Neural cell (in vitro differentiated cells): Measurements from ENCODE around the gene OR1F1. TPM values are rescaled to one million over a fixed set of nuclear protein-coding genes. Genes with fewer than 3 reads are reported as not detected.

Experiments used
- H2AFZ ChIP-seq: fragments of 200-600, 300-800 bp; sonication (generic), shearing (Covaris generic); 2 replicates; pipeline ENCODE4 v1.6.0; 2014; ENCODE audit warnings: low read depth, mild to moderate bottlenecking, antibody characterized with exemption, low read length, moderate library complexity
- H3F3A ChIP-seq: fragments of 200-600 bp; shearing (Covaris generic); 2 replicates; pipeline ENCODE4 v1.6.1; 2016; ENCODE audit warnings: mild to moderate bottlenecking, moderate library complexity, mixed read lengths, antibody characterized with exemption, low read length; ENCODE audit not compliant: insufficient read depth, poor library complexity, severe bottlenecking
- H3K27ac ChIP-seq: fragments of 200-600, 300-800 bp; sonication (generic), shearing (Covaris generic); 2 replicates; pipeline ENCODE4 v1.5.1; 2014; ENCODE audit warnings: mild to moderate bottlenecking, low read length, moderate library complexity
- H3K27me3 ChIP-seq: fragments of 300-800, 200-600 bp; sonication (generic), shearing (Covaris generic); 2 replicates; pipeline ENCODE4 v1.6.0; 2014; ENCODE audit warnings: mild to moderate bottlenecking, low read depth, low read length, moderate library complexity; ENCODE audit not compliant: insufficient read depth
- H3K36me3 ChIP-seq: fragments of 300-800, 200-600 bp; sonication (generic), shearing (Covaris generic); 2 replicates; pipeline ENCODE4 v1.5.1; 2014; ENCODE audit warnings: mild to moderate bottlenecking, antibody characterized with exemption, low read length, moderate library complexity; ENCODE audit not compliant: insufficient read depth
- H3K4me2 ChIP-seq: fragments of 300-800, 200-600 bp; sonication (generic), shearing (Covaris generic); 2 replicates; pipeline ENCODE4 v1.6.0; 2014; ENCODE audit warnings: mild to moderate bottlenecking, low read length
- H3K4me3 ChIP-seq: fragments of 300-800, 200-600 bp; sonication (generic), shearing (Covaris generic); 2 replicates; pipeline ENCODE4 v1.5.1; 2014; ENCODE audit warnings: mild to moderate bottlenecking, low read length, moderate library complexity
- H3K79me2 ChIP-seq: fragments of 200-600 bp; shearing (Covaris generic); replicated peaks from 2 replicates; pipeline ENCODE4 v1.6.0; 2014; ENCODE audit warnings: mild to moderate bottlenecking, low read length, moderate library complexity; ENCODE audit not compliant: insufficient read depth
- H3K9ac ChIP-seq: fragments of 300-800, 200-600 bp; sonication (generic), shearing (Covaris generic); 2 replicates; pipeline ENCODE4 v1.6.1; 2016; ENCODE audit warnings: mild to moderate bottlenecking, low read length, mixed read lengths
- H3K9me2 ChIP-seq: fragments of 200-600 bp; shearing (Covaris generic); 2 replicates; pipeline ENCODE4 v1.6.1; 2016; ENCODE audit warnings: mild to moderate bottlenecking, low read length, mixed read lengths; ENCODE audit not compliant: insufficient read depth
- H3K9me3 ChIP-seq: fragments of 200-600, 300-800 bp; sonication (generic), shearing (Covaris generic); 2 replicates; pipeline ENCODE4 v1.6.1; 2016; ENCODE audit warnings: mild to moderate bottlenecking, mixed run types, low read length, moderate library complexity, mixed read lengths
- H4K20me1 ChIP-seq: fragments of 200-600 bp; shearing (Covaris generic); 2 replicates; pipeline ENCODE4 v1.6.1; 2016; ENCODE audit warnings: mild to moderate bottlenecking, mixed run types; ENCODE audit not compliant: insufficient read depth
- EP300 ChIP-seq: fragments of 450-650 bp; conservative IDR thresholded peaks from 2 replicates; pipeline ENCODE4 v1.6.1; 2014; ENCODE audit warnings: antibody characterized with exemption, mild to moderate bottlenecking, moderate library complexity; ENCODE audit not compliant: poor library complexity, severe bottlenecking
- EZH2 ChIP-seq: fragments of 200-600, 300-800 bp; shearing (Covaris generic), sonication (generic); IDR thresholded peaks from 2 replicates; pipeline ENCODE4 v1.6.1; 2014; ENCODE audit warnings: antibody characterized with exemption, low read length, borderline replicate concordance, mild to moderate bottlenecking; ENCODE audit not compliant: insufficient read depth, poor library complexity, severe bottlenecking
- MXI1 ChIP-seq: fragments of 450-650 bp; conservative IDR thresholded peaks from 2 replicates; pipeline ENCODE4 v1.6.1; 2014; ENCODE audit warnings: antibody characterized with exemption, mild to moderate bottlenecking; ENCODE audit not compliant: poor library complexity, severe bottlenecking
- POLR2AphosphoS5 ChIP-seq: IDR thresholded peaks from 2 replicates; pipeline ENCODE4 v1.6.1; 2012
- RAD21 ChIP-seq: fragments of 450-650 bp; conservative IDR thresholded peaks from 2 replicates; pipeline ENCODE4 v1.6.1; 2014; ENCODE audit warnings: antibody characterized with exemption, mild to moderate bottlenecking, moderate library complexity
- SMC3 ChIP-seq: fragments of 450-650 bp; conservative IDR thresholded peaks from 2 replicates; pipeline ENCODE4 v1.6.1; 2014; ENCODE audit warnings: antibody characterized with exemption, mild to moderate bottlenecking, moderate library complexity; ENCODE audit not compliant: poor library complexity
- TAF1 ChIP-seq: IDR thresholded peaks from 2 replicates; pipeline ENCODE4 v1.6.1; 2012; ENCODE audit warnings: low read depth
- polyA minus RNA-seq: library from RNA; depleted of rRNA, polyadenylated mRNA; stranded (reverse); fragments of >200 nt; gene quantifications from 2 replicates; pipeline ENCODE4 v1.2.3, GENCODE V29; 2014
- polyA plus RNA-seq: library from polyadenylated mRNA; depleted of rRNA; stranded (reverse); fragments of >200 nt; gene quantifications from 2 replicates; pipeline ENCODE4 v1.2.3, GENCODE V29; 2014
- TF ChIP-seq, protein P1 (sequence below): IDR thresholded peaks from 2 replicates; pipeline ENCODE4 v1.6.1; 2012; ENCODE audit warnings: borderline replicate concordance
- TF ChIP-seq, protein P2 (sequence below): fragments of 450-650 bp; IDR thresholded peaks from 2 replicates; pipeline ENCODE4 v1.5.1; 2014; ENCODE audit warnings: antibody characterized with exemption, mild to moderate bottlenecking, moderate library complexity; ENCODE audit not compliant: poor library complexity, severe bottlenecking

The OR1F1 gene
- polyA plus RNA-seq (2.5 and 2.7 TPM in 2 replicates), polyA minus RNA-seq (0.69 and 1.7 TPM in 2 replicates)

- Histone ChIP-seq H2AFZ (peak within 1 kb of the TSS; percentile 65), H3K4me3 (peak within 1 kb of the TSS; percentile 89), H3K36me3 (no peaks in the 10 kb centered on the region), H3F3A (no peaks in the 10 kb centered on the region), H3K79me2 (no peaks in the 10 kb centered on the region), H3K4me2 (peak within 1 kb of the TSS; percentile 84), H3K27me3 (peaks cover 93% of the 10 kb centered on the region), H3K9me2 (no peaks in the 10 kb centered on the region), H3K9me3 (no peaks in the 10 kb centered on the region), H3K27ac (peak within 1 kb of the TSS; percentile 60), H4K20me1 (no peaks in the 10 kb centered on the region), H3K9ac (peak within 1 kb of the TSS; percentile 69)
- TF ChIP-seq SMC3: no peak
- TF ChIP-seq, protein P1, sequence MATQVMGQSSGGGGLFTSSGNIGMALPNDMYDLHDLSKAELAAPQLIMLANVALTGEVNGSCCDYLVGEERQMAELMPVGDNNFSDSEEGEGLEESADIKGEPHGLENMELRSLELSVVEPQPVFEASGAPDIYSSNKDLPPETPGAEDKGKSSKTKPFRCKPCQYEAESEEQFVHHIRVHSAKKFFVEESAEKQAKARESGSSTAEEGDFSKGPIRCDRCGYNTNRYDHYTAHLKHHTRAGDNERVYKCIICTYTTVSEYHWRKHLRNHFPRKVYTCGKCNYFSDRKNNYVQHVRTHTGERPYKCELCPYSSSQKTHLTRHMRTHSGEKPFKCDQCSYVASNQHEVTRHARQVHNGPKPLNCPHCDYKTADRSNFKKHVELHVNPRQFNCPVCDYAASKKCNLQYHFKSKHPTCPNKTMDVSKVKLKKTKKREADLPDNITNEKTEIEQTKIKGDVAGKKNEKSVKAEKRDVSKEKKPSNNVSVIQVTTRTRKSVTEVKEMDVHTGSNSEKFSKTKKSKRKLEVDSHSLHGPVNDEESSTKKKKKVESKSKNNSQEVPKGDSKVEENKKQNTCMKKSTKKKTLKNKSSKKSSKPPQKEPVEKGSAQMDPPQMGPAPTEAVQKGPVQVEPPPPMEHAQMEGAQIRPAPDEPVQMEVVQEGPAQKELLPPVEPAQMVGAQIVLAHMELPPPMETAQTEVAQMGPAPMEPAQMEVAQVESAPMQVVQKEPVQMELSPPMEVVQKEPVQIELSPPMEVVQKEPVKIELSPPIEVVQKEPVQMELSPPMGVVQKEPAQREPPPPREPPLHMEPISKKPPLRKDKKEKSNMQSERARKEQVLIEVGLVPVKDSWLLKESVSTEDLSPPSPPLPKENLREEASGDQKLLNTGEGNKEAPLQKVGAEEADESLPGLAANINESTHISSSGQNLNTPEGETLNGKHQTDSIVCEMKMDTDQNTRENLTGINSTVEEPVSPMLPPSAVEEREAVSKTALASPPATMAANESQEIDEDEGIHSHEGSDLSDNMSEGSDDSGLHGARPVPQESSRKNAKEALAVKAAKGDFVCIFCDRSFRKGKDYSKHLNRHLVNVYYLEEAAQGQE: peak; percentile 17
- peak; percentile 21 for TF ChIP-seq RAD21
- no peak for TF ChIP-seq POLR2AphosphoS5
- TF ChIP-seq EZH2: no peak
- peak; percentile 22 for TF ChIP-seq EP300
- TF ChIP-seq, protein P2, sequence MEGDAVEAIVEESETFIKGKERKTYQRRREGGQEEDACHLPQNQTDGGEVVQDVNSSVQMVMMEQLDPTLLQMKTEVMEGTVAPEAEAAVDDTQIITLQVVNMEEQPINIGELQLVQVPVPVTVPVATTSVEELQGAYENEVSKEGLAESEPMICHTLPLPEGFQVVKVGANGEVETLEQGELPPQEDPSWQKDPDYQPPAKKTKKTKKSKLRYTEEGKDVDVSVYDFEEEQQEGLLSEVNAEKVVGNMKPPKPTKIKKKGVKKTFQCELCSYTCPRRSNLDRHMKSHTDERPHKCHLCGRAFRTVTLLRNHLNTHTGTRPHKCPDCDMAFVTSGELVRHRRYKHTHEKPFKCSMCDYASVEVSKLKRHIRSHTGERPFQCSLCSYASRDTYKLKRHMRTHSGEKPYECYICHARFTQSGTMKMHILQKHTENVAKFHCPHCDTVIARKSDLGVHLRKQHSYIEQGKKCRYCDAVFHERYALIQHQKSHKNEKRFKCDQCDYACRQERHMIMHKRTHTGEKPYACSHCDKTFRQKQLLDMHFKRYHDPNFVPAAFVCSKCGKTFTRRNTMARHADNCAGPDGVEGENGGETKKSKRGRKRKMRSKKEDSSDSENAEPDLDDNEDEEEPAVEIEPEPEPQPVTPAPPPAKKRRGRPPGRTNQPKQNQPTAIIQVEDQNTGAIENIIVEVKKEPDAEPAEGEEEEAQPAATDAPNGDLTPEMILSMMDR: no peak
- TF ChIP-seq TAF1: peak; percentile 43
- peak; percentile 27 for TF ChIP-seq MXI1
Observed at GRCh38 chr16:3187798-3188674, at the start of gene OR1F1. Gene OR1F1, plus strand, starts transcription at chr16:3188204.

DNA sequence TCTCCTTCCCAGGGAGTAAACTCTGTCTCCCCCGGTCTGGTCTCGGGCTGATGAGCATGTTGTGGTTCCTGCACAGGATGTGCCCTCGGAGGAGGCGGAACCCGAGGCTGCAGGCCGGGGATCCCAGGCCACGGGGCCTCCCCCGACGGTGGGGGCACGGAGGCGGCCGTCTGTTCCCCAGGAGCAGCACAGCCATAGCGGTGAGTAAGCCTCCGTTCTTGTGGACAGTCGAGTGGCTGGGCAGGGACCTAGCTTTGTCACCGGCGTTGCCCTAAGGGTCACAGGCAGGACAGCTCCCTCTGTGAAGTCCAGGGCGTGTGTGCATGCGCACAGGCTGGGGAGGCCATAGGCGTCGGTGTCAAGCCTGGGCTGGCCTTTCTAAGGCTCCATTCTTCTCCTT is 49.7 kb upstream of the OR1F1 start:
- H3F3A ChIP-seq: no peaks in the 10 kb centered on the region
- H3K9ac ChIP-seq: no peak overlapping the region
- H3K4me3 ChIP-seq: no peak overlapping the region
- no peak overlapping the region for H2AFZ ChIP-seq
- no peak for TF ChIP-seq EP300
- no peak for TF ChIP-seq POLR2AphosphoS5
- peaks cover 21% of the 10 kb centered on the region for H3K79me2 ChIP-seq
- H3K9me3 ChIP-seq: no peaks in the 10 kb centered on the region
- H3K9me2 ChIP-seq: no peaks in the 10 kb centered on the region
- H3K4me2 ChIP-seq: no peak overlapping the region
- no peaks in the 10 kb centered on the region for H3K36me3 ChIP-seq
- H4K20me1 ChIP-seq: no peaks in the 10 kb centered on the region
- no peak overlapping the region for H3K27ac ChIP-seq
- no peaks in the 10 kb centered on the region for H3K27me3 ChIP-seq
